Stimulated activated CD4-positive, alpha-beta T cell treated with anti-CD3 and anti-CD28 coated beads, Interleukin-4, amount 100 ng/mL, for 4 hours (primary cell): ENCODE measurements around the gene SSX2IP.
"Not testable (repeated sequence)": the region's sequence is repeated elsewhere in the genome, so short reads cannot be mapped to it uniquely, and the experiment has no call there.

Experiments
- DNase-seq, 2 experiments: peaks; one replicate each; pipeline ENCODE4 v3.0.0-alpha.2; 2020

Gene SSX2IP

DNA sequence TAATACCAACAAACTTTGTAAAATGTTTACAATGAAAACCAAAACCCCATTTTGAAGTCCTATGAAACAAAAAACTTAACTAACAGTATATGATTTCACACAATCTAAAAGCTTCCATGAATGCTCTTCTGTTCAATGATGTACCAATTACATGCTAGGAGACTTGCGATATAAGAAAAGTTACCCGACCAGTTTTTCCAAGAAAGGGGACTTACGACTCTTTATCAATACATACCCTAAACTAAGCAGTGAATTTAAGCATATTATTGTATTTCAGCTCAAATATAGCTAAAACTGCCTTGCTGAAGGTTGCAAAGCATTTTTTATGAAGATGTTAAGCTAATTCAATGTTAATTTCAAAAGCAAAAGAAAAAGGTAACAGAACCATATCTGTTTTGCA lies 15.6 kb downstream of the SSX2IP start:
- DNase-seq, result no peak

DNA sequence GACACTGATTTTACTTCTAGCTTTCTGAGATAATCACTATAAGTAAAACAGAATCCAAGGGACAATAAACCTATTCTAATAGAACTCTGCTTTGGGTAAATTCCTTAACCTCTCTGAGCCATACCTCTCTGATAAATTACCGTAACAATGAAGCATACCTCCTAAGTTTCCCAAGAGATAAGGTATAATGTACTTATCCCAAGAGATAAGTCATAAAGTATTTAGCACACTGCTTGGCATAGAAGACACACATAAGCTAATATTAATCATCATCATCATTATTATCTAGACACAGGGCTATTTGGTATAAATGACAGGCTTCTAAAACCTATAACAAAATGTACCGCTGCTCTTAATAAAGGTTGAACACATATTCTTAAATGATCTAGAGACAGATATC lies 16.2 kb downstream of the SSX2IP start:
- DNase-seq, result no peak

DNA sequence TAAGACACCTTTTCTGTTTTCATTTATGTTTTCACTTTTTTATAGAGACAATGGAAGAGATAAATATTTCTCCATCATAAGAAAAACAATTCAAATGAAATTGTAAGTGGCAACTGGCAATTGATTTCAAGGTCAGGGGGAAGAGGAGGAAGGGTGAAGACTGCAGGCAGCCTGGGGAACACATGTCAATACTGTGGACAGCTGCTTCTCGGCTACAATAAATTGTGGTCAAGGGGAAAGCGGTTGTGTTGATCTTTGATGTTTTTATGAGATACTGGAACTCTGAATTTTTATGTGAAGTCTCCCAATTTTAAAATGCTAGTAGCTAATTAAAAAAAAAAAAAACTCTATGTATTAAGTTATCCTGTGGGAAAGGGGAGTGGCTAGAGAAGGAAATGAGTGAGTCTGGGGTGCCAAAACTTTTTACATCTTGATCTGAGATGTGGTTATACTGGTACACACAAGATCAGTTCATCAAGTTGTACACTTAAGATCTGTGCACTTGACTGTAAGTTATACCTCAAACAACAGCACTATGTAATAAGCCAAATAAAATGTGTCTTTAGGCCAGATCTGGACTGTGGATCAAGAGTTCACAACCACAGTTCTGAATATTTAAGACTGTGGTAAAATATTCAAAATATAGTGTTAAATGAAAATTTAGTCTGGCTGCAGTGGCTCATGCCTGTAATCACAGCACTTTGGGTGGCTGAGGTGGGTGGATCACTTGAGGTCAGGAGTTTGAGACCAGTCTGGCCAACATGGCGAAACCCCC lies 18.0 kb downstream of the SSX2IP start:
- no peak for DNase-seq

DNA sequence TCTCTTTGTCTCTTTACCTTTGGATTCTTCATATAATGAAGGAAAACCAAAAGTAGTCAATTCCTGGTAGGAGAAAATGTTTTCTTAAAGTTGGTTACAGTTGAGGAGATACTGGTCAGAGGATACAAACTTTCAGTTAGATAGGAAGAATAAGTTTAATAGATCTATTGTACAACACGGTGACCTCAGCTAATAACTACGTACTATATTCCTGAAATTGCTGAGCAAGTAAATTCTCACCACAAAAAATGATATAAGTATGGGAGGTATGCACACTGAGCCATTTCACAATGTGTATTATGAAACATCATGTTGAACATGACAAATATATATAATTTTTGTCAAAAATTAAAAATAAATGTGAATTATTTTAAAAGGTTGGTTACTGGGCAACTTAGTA lies 20.4 kb downstream of the SSX2IP start:
- no peak for DNase-seq

DNA sequence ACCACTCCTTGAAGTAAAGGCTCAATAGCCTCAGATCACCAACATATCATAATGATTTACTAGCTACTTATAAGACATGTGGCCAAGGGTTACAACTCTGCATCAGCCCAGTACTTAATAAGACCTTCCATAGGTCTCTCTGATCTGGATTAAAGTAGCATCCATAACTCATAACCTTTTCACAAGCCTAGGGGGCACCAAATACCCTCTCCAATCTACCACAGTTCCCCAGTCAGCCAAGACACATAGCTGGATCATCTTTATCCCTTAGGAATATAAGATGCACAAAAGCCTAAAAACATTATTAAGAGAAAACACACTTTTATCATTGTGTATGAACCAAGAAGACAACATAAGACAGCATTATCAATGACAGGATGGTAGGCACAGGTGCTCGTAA lies 22.1 kb downstream of the SSX2IP start:
- no peak for DNase-seq

DNA sequence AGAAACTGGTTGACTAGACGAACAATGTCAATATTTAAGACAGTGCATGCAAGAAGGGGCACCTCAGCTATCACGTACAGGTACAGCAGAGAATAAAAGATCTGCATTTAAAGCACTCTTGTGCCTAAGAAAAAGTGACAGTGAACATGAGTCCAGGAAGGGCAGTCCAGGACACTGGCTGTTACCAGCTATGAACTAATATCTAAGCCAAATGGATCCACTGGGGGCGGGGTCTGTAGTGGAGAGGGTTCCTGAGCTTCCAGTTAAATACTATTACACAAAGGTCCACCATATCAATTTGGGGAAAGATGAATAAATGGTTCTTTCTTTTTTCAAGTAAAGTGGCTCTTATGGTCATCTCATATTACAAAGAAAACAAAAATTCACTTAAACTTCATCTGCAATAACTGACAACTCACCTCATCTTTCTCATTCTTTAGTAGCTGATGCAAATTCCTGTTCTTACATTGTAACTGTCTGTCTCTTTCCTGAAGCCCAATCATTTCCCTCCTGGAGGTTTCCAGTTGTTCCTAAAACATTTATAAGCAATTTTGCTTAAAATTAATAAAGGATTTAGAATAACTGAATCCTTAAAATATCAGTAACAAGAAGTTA lies 24.5 kb downstream of the SSX2IP start:
- no peak for DNase-seq

DNA sequence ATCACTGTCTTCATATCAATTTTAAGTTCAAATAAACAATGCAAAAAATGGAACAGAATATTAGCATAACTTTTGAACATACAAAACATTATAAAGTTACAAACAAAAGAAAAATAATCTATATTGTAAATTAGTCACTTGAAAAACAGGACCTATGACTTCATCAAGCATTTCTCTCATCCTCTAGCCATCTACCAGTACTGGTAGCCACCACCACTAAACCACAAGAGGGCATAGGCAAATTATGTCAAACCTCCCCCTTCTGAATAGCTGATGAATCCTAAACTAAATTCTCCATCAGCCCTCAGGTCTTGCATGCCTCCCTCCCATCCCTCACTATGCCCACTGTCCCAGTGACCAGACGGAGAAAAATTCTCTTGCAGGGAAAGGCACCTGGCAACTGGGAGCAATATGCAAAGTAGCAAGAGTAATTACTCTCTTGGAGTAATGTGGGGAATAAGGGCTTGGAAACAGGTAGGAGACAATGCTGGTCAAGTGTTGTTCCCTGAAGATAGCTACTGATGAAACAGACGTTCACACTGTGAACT lies 37.1 kb downstream of the SSX2IP start:
- no peak for DNase-seq

DNA sequence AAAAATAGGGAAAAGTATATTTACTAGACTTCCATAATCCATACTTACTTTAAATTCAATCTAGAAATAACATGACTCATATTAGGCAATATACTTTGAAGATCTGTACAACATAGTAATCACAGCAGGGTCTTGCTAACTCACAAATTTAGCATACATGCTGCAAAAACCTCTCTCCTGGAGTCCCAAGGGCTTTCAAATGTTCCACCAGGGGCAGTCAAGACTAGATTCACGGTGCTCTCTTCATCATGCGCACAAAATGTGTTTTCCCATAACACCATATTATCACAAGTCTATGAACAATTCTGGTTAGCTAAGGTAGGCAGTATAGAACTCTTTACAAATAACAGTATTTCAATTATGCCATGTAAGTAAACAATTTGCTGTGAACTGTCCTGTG lies 45.8 kb downstream of the SSX2IP start:
- no peak for DNase-seq

DNA sequence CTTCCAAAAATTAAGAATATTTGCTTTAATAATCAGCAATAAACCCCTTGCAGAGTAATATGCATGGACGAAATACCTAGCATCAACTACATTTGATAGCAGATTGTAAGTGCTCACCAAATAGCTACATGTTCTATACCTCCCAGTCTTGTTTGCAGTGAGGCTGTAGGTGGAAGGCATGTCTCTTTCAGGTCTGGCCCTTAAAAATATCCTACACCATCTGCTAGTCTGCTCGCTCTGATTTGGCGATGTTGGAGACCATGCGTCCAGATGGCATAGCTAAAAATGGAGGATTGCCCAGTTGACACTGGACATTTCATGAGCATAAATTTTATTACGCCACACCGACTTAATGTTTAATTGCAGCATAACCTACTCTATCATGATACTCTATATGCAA lies 47.1 kb downstream of the SSX2IP start:
- no peak for DNase-seq

DNA sequence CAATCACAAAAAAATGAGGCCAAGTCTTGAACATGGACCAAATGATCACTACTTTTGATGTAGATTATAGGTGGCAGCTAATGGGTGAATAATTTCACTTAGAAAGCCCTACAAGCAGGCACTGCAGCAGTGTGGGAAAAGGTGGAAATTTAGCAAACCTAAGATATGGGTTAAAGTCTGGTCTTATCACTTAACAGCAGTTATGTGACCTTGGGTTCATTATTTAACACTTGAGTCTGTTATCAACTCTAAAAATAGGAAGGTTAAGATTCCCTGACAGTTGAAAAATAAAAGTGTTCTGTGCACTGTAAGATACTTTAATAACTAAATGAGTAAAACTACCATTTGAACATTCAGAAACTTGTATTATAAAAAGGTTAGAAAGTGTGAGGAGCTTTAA lies 47.5 kb downstream of the SSX2IP start:
- no peak for DNase-seq

DNA sequence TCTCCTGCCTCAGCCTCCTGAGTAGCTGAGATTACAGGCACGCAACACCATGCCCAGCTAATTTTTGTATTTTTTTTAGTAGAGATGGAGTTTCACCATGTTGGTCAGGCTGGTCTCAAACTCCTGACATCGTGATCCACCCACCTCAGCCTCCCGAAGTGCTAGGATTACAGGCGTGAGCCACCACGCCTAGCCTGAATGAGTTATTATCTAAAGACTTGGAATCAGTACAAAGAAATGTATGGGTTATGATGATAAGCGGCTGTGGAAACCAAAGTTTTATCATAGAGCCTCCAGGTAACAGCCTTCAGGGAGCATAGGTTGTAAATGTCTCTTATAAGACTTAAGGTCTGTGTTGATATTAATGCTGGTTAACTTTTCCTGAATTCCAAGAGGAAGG lies 50.5 kb downstream of the SSX2IP start:
- DNase-seq, result not testable (repeated sequence)

DNA sequence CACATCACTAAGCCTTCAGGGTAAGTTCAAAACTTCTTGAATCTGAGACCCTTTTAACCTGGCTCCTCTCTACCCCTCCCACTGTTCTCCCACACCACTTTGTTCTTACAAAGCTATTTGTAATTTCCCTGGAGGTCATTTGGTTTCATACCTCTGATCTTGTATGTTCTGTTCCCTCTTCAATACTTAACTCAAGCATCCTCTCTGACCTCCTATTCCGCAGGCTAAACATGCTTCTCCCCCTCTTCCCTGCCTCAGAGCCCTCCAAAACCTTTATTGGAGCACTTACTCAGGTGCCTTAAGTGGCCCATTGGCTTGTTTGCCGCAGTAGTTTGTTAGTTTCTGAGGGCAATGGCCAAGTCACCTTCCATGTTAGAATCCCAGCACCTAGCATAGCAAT lies 54.8 kb downstream of the SSX2IP start:
- DNase-seq, result no peak

DNA sequence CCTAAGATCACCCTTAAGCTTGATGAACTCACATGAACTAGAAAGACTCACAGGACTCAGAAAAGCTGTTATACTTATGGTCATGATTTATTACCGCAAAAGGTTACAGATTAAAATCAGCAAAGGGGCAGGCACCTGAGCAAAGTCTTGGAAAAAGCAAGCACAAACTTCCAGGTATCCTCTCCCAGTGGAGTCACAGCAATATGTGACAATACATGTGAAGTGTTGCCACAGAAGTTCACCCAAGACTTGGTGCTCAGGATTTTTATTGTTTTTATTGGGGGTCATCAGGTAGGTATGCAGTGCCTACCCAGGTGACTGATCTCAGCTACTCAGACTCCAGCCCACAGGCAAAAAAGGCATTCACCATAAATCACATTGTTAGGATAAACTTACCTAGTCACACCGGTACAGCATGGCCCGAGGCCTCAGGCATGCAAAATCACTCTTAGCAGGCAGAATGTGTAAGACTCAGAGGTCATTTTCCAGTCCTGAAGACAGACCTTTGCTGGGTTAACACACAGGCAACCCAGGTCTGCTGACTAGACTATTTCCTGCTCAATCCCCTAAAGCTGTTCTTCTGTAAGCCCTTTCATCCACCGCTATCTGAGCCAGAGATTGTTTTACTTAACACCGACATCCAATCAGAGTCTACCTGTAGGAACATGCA lies 55.6 kb downstream of the SSX2IP start:
- DNase-seq, result no peak

DNA sequence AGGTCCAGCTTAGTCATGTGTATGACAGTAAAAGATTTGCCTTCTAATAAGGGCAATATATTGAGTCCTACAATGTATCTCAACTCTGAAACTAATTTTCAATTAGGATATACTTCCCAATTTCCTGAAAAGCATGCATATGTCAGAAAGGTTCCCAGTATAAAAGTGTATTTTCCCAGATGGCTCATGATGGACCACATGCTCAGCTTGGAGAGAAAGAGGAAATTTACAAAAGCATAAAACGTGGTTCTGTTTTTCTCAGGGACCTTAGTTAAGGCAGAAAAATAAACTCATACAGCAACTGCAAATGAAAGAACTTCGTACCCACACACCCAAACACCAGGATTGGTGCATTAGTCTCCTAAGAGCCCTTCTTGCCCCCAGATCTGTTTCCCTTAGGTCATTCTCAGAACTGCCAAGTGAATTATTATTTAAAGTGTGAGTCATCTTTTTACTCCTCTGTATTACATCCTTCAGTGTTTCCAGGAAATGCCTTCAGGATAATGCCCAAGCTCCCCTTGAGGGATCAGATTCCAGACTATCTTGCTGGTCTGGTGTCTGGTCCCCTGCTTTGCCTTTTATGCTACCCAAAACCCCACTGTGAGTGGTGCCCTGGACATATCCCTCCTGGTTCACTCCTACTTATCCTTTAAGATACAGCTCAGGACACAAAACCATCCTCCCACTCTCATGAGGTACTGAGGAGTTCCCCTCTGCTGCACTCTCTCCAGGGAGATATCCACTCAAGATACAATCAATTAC lies 57.4 kb downstream of the SSX2IP start:
- no peak for DNase-seq

DNA sequence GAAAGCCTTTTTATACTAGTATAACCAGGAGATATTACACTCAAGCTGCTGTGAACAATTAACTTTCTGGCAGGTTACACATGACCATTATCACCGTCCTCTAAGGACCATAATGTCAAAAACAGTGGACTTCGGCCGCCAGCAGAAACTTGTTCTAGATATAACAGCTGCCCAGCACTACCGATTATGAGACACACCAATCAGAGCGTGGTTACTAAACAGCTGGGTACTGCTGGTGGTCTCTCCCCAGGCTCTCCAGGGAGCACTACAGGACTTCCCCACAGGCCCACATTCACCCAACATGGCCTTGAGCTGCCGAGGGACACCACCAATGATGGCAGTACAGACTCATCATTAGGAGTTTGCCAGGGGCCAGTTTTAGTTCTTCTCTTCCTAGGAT lies 58.1 kb downstream of the SSX2IP start:
- DNase-seq, result no peak

DNA sequence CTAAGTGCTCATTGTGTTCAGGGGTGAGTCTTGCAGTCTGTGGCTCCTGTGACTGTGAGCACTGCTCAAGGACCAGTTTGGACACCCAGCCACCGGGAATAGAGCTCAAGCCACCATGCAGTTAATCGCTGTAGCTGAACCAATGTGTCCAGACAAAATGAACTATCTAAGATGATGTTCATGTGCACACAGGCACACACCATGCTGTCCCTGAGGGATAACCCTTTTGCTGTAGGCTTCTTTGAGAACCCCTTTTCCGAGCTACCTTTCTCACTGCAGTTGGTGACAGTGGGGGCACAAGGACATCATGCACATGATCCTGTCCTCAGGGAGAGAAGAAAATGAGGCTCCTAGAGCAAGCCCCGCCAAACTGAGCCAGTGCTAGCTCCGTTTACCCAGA lies 65.4 kb downstream of the SSX2IP start:
- DNase-seq, result no peak

DNA sequence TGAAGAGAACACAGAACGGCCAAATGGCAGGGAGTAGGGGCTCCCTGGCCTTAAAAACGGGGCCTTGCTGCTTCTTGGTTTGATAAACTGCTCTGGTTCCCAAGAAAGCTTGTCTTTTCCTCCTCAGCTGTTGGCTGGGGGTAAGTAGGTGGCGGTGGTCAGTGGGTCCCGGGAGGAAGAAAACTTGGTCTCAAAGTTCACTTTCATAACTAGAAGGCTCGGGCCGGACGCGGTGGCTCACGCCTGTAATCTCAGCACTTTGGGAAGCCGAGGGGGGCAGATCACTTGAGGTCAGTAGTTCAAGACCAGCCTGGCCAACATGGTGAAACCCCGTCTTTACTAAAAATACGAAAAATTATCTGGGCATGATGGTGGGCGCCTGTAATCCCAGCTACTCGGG lies 68.7 kb downstream of the SSX2IP start:
- no peak for DNase-seq

DNA sequence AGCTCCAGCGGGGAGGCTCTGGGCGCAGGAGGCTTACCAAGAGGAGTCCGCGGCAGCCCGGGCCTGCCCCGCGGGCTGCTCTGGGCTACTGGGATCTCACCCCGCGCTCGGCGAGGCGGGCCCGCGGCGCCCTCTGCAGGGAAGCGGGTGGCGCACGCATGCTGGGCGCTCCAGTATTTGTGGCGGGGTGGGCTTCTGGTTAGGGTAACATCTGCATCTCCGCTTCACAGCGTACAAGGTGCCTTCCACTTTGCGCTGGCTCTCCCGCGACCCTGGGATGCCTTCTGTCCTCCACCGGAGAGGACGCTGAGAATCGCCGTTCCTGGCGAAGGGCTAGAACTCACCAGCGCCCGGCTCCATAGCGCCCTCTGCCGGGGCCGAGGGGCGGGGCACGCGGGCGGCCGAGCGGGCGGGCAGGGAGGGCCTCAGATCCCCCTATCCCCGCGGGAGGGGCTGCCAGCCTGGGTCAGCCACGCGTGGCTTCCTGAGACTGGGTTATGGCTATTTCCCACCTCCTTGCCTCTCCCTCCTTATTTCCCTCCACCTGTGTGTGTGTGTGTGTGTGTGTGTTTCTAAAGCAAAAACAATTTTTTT lies 69.4 kb downstream of the SSX2IP start:
- peak; percentile 66 to 79 for DNase-seq

DNA sequence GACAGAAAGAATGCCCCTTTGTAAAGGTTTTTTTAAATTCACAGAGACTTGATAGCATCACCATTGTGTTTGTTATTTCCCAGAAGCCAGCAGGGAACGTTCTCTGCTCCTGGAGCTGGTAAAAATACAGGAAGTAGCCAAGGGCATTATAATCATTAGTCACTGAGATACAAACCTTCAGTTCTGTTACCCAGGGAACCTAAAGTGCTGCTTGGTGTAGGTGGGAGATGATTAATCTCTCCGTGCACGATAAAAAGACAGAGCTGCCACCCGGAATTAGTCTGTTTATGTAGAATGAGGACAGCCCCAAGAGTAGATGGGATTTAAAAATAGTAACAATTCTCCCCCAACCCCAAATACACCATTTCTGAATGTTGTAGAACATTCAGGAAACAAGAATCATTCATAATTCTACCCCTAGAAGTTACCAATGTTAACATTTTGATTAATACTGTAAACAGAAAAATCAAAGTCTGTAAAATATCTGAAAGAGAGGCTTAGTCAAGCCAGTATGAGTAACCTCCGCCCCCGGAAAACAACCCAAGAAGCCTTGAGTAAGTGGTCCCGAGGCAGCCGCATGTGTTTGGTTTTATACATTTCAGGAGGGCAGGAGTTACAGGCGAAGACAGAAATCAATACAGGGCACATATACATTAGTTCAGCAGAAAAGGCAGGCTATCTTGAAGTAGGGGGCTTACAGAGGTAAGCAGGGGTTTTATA lies 70.7 kb downstream of the SSX2IP start:
- DNase-seq, result peak; percentile 47 to 55

DNA sequence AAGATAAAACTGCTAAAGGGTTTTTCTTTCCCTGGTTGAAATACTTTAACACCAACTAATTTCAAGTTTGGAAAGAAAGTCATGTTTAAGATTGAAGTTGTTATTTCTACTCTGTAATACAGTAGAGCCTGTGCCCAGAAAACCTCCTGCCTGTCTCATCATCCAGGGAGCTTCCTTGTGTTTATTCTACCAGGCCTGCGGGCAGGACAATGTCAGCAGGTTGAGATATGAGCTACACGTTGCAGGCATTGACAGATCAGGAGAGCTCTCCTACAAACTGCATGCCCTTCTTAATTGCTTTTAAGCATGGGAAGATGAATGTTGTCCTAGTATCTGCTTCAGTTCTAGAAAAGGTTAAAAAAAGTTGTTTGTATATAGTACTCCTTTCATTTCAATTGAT lies 72.9 kb downstream of the SSX2IP start:
- no peak for DNase-seq

DNA sequence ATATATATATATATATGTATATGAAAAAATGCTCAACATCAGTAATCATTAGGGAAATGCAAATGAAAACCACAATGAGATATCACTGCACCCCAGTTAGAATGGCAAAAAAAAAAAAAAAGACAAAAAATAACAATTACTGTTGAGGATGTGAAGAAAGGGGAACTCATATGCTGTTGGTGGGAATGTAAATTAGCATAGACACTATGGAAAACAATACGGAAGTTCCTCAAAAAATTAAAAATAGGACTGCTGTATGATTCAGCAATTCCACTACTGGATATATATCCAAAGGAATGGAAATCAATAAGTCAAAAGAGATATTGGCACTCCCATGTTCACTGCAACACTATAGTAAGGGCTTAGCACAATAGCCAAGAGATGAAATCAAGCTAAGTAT lies 74.5 kb downstream of the SSX2IP start:
- DNase-seq, result no peak

DNA sequence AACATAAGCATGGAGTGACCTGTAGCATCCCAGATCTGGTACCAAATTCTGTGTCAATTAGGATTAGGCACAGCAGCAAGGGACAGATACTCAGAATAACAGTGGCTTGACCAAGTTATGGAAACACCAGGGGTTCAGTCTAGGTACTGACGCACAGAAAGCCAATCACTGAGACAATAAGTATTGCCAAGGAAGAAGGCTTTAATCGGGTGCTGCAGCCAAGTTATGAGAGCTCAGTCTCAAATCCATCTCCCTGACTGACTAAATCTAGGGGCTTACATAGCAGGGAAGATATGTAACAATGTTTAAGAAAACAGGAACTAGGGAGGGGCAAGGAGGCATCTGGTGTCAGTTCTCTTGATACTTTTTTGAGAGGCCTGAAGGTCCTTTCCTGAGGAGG lies 76.4 kb downstream of the SSX2IP start:
- DNase-seq, result no peak
